HepG2 (cell line): ENCODE measurements around the gene ANLN. TPM values are rescaled to one million over a fixed set of nuclear protein-coding genes. Genes with fewer than 3 reads are reported as not detected.

Experiments used
- AHDC1 ChIP-seq: sonication (generic); formaldehyde crosslinking; IDR thresholded peaks from 2 replicates; pipeline ENCODE4 v1.5.1; 2020; ENCODE audit warnings: mild to moderate bottlenecking, missing genetic modification reagents, borderline replicate concordance
- CHD2 ChIP-seq: IDR thresholded peaks from 2 replicates; pipeline ENCODE4 v1.6.1; 2011; ENCODE audit warnings: low read depth, low read length, improper control_type of control experiment
- DMTF1 ChIP-seq: sonication (generic); formaldehyde crosslinking; IDR thresholded peaks from 2 replicates; pipeline ENCODE4 v1.4.0; 2020; ENCODE audit warnings: mild to moderate bottlenecking, missing genetic modification reagents
- ERF ChIP-seq: IDR thresholded peaks from 2 replicates; pipeline ENCODE4 v1.6.1; 2018; ENCODE audit warnings: missing biosample characterization, missing genetic modification reagents
- GATAD2A ChIP-seq: IDR thresholded peaks from 2 replicates; pipeline ENCODE4 v1.6.1; 2016
- IKZF4 ChIP-seq: sonication (generic); formaldehyde crosslinking; IDR thresholded peaks from 2 replicates; pipeline ENCODE4 v1.5.1; 2020; ENCODE audit warnings: borderline replicate concordance, mild to moderate bottlenecking, low read depth, missing genetic modification reagents; ENCODE audit errors: not compliant biosample characterization
- MLXIP ChIP-seq: sonication (generic); formaldehyde crosslinking; IDR thresholded peaks from 2 replicates; pipeline ENCODE4 v1.9.0; 2021; ENCODE audit warnings: missing genetic modification reagents, borderline replicate concordance
- MXD3 ChIP-seq: IDR thresholded peaks from 2 replicates; pipeline ENCODE4 v1.6.1; 2016; ENCODE audit warnings: mild to moderate bottlenecking, missing biosample characterization, missing genetic modification reagents
- NRL ChIP-seq: sonication (generic); formaldehyde crosslinking; IDR thresholded peaks from 2 replicates; pipeline ENCODE4 v1.5.0; 2020; ENCODE audit warnings: missing genetic modification reagents, mild to moderate bottlenecking, moderate library complexity, borderline replicate concordance
- SOX6 ChIP-seq, 2 experiments: fragments of 450-650 bp in 1 of 2; sonication (generic) in 1 of 2; formaldehyde crosslinking in 1 of 2; IDR thresholded peaks; 2 replicates each; pipeline versions ENCODE4 v1.4.0 to v1.6.1; 2017 to 2020; ENCODE audit warnings: antibody characterized with exemption in 1 of 2, mild to moderate bottlenecking in 1 of 2, missing genetic modification reagents in 1 of 2
- TEAD2 ChIP-seq: sonication (generic); formaldehyde crosslinking; IDR thresholded peaks from 2 replicates; pipeline ENCODE4 v1.9.0; 2021; ENCODE audit warnings: missing genetic modification reagents
- XRCC5 ChIP-seq: fragments of 200-400 bp; formaldehyde crosslinking; optimal IDR thresholded peaks from 2 replicates; pipeline ENCODE3; 2017; ENCODE audit warnings: mild to moderate bottlenecking, low read length
- ZFX ChIP-seq: sonication (generic); formaldehyde crosslinking; IDR thresholded peaks from 2 replicates; pipeline ENCODE4 v1.4.0; 2020; ENCODE audit warnings: mild to moderate bottlenecking, low read depth, missing genetic modification reagents, moderate library complexity
- ZNF101 ChIP-seq: sonication (generic); formaldehyde crosslinking; IDR thresholded peaks from 2 replicates; pipeline ENCODE4 v1.4.0; 2020; ENCODE audit warnings: mild to moderate bottlenecking, low read depth, missing genetic modification reagents, borderline replicate concordance
- ZNF570 ChIP-seq: sonication (generic); formaldehyde crosslinking; IDR thresholded peaks from 2 replicates; pipeline ENCODE4 v1.4.0; 2020; ENCODE audit warnings: mild to moderate bottlenecking, missing genetic modification reagents, borderline replicate concordance
- ZNF572 ChIP-seq: sonication (generic); formaldehyde crosslinking; IDR thresholded peaks from 2 replicates; pipeline ENCODE4 v1.5.1; 2020; ENCODE audit warnings: mild to moderate bottlenecking, missing genetic modification reagents
- ZSCAN20 ChIP-seq: sonication (generic); formaldehyde crosslinking; IDR thresholded peaks from 2 replicates; pipeline ENCODE4 v1.4.0; 2020; ENCODE audit warnings: missing genetic modification reagents, mild to moderate bottlenecking, borderline replicate concordance
- polyA plus RNA-seq, 8 experiments: library from polyadenylated mRNA; depleted of rRNA in 3 of 8; stranded (reverse) in 7 of 8; unstranded in 1 of 8; fragments of >200 nt; fragmentation: Illumina TruSeq in 4 of 8; extraction: Trizol in 4 of 8; gene quantifications; 2 replicates each; pipeline versions ENCODE4 v1.2.1 to v1.2.3, GENCODE V29; 2011 to 2016; ENCODE audit warnings: low read depth in 4 of 8, missing spikeins in 1 of 8, mixed read lengths in 1 of 8; ENCODE audit not compliant: insufficient read depth in 1 of 8
- total RNA-seq, 5 experiments: library from RNA; depleted of rRNA; stranded (reverse); fragments of >200 nt; fragmentation: Illumina TruSeq; extraction: Trizol; gene quantifications; 2 replicates each; pipeline ENCODE4 v1.2.3, GENCODE V29; 2016; ENCODE audit warnings: low read depth in 1 of 5

ANLN gene
- total and polyA plus RNA-seq, 2 of the 13 experiments (the other 11 are each of a cell fraction or from before 2014, with no cell fraction given): 20.0 to 72.0 TPM

GRCh38 chr7:36389371-36390198 lies at the start of gene ANLN (continued):
- TF ChIP-seq AHDC1 (CRISPR knock-in tag) (0 out of 2 replicates have a peak, but pooled peaks have one; percentile 61), XRCC5 (peak; percentile 1), ZNF570 (no peak), GATAD2A (CRISPR knock-in tag) (no peak; the same call in 1 of the 2 replicates), NRL (CRISPR knock-in tag) (no peak), ZFX (CRISPR knock-in tag) (no peak), MXD3 (CRISPR knock-in tag) (no peak; the same call in 1 of the 2 replicates), TEAD2 (CRISPR knock-in tag) (0 out of 2 replicates have a peak, but pooled peaks have one; percentile 9), ERF (CRISPR knock-in tag) (no peak), ZSCAN20 (CRISPR knock-in tag) (no peak), ZNF101 (no peak), DMTF1 (CRISPR knock-in tag) (no peak), SOX6 (IDR thresholded peaks at IDR 0.05) (no peak), SOX6 (CRISPR knock-in tag; IDR thresholded peaks at IDR 0.05) (peak; percentile 3; the same call in 1 of the 2 replicates), IKZF4 (CRISPR knock-in tag) (no peak), ZNF572 (no peak), MLXIP (no peak), CHD2 (no peak)
